Tibial nerve (tissue), 4 donors: ENCODE results near the gene SPRY4.

Source experiments
- EP300 ChIP-seq, 2 donors: sonication (generic); formaldehyde crosslinking; IDR thresholded peaks; one replicate each; pipeline ENCODE4 v1.6.1; 2017; ENCODE audit warnings: antibody characterized with exemption in 2 of 2, mild to moderate bottlenecking in 1 of 2
- TF ChIP-seq, protein P1 (sequence below), 5 experiments: fragments of 200-600 bp in 3 of 5; fragments of 450-650 bp in 2 of 5; sonication (generic) in 3 of 5; IDR thresholded peaks; one replicate each; pipeline ENCODE4 v1.5.1; 2016 to 2019; ENCODE audit warnings: antibody characterized with exemption in 5 of 5, mild to moderate bottlenecking in 3 of 5, moderate library complexity in 2 of 5

DNA sequence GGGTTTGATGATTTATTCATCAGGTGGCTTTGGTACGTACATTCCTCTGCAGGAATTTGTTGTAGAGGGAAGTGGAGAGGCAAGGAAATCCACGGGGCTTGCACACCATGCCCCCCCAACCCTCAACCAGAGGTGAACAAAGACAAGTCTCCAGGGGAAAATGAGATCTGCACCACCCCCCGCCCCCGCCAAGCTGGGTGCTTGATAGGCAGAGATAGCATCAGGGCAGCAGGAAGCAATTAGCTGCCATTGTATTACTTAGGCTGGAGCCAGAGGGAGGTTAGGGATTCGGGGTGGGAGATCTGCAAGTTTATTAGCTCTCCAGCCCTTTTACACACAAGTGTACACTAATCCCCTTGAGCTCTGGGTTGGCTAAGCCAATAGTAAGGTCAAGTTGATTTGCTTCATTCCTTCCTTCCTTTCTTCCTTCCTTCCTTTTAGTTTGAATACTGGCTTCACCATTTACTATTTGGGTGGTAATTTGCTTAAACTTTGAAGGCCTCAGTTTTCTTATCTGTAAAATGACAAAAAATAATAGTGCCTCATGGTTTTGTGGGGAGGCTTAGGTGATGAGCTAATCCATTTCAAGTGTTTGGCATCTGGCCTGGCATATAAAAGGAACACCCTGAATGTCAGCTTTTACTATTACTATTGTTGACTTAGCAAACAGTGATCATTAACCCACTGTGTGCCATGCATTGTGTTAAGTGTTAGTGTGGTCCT, 34.1 kb downstream of the SPRY4 start:
- TF ChIP-seq, protein P1, sequence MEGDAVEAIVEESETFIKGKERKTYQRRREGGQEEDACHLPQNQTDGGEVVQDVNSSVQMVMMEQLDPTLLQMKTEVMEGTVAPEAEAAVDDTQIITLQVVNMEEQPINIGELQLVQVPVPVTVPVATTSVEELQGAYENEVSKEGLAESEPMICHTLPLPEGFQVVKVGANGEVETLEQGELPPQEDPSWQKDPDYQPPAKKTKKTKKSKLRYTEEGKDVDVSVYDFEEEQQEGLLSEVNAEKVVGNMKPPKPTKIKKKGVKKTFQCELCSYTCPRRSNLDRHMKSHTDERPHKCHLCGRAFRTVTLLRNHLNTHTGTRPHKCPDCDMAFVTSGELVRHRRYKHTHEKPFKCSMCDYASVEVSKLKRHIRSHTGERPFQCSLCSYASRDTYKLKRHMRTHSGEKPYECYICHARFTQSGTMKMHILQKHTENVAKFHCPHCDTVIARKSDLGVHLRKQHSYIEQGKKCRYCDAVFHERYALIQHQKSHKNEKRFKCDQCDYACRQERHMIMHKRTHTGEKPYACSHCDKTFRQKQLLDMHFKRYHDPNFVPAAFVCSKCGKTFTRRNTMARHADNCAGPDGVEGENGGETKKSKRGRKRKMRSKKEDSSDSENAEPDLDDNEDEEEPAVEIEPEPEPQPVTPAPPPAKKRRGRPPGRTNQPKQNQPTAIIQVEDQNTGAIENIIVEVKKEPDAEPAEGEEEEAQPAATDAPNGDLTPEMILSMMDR (IDR thresholded peaks at IDR 0.05) = no peak
- no peak for TF ChIP-seq EP300 (IDR thresholded peaks at IDR 0.05)
